HK-2 (cell line): Measurements from ENCODE around the gene TFAP2E.
"Not testable (repeated sequence)": the region's sequence is repeated elsewhere in the genome, so short reads cannot be mapped to it uniquely, and the experiment has no call there.

Experiments used
- DNase-seq: peaks from one replicate; pipeline ENCODE4 v3.0.0-alpha.2; 2018; ENCODE audit not compliant: unreplicated experiment

Gene TFAP2E

GRCh38 chr1:35574125-35574654 is 1.1 kb downstream of the TFAP2E start:
- DNase-seq, result no peak

- no peak for DNase-seq
These were observed 1.7 kb downstream of the TFAP2E start for GRCh38 chr1:35574655-35575415.

DNA sequence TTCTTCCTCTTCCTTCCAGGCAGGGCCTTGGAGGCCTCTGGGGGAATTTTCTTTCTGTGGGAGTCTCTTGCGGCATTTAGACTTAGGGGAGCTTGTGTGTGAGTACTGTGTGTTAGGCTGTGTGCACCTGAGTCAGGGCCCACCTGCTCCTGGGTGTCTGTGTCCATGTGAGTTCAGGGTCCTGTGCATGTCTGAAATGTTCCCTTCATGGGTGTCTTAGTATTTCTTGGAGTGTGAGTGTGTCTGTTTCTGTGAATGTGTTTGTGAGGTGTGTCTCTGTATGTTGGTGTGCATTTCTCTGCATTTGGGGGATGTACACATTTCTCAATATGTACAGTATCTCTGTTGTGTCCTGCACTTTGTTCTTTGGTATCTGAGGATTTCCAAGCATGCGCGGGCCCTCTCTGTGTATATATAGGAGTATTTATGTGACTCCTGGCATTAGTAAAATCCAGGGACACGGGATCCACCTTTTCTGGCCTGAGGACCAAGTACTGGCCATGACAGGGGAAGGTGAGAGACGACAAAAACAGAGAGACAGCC is 2.4 kb downstream of the TFAP2E start:
- no peak for DNase-seq

GRCh38 chr1:35576061-35576765 is 3.1 kb downstream of the TFAP2E start:
- DNase-seq, result no peak

- DNase-seq, result not testable (repeated sequence)
These were observed 3.6 kb downstream of the TFAP2E start for GRCh38 chr1:35576766-35577070.

DNA sequence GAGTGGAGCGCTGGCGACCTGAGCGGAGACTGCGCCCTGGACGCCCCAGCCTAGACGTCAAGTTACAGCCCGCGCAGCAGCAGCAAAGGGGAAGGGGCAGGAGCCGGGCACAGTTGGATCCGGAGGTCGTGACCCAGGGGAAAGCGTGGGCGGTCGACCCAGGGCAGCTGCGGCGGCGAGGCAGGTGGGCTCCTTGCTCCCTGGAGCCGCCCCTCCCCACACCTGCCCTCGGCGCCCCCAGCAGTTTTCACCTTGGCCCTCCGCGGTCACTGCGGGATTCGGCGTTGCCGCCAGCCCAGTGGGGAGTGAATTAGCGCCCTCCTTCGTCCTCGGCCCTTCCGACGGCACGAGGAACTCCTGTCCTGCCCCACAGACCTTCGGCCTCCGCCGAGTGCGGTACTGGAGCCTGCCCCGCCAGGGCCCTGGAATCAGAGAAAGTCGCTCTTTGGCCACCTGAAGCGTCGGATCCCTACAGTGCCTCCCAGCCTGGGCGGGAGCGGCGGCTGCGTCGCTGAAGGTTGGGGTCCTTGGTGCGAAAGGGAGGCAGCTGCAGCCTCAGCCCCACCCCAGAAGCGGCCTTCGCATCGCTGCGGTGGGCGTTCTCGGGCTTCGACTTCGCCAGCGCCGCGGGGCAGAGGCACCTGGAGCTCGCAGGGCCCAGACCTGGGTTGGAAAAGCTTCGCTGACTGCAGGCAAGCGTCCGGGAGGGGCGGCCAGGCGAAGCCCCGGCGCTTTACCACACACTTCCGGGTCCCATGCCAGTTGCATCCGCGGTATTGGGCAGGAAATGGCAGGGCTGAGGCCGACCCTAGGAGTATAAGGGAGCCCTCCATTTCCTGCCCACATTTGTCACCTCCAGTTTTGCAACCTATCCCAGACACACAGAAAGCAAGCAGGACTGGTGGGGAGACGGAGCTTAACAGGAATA is 4.2 kb downstream of the TFAP2E start:
- no peak for DNase-seq

GRCh38 chr1:35580949-35581388 is 7.9 kb downstream of the TFAP2E start:
- no peak for DNase-seq

GRCh38 chr1:35581621-35582020 is 8.5 kb downstream of the TFAP2E start:
- not testable (repeated sequence) for DNase-seq

- DNase-seq, result no peak
These were observed 12.2 kb downstream of the TFAP2E start for GRCh38 chr1:35585281-35585680.

DNA sequence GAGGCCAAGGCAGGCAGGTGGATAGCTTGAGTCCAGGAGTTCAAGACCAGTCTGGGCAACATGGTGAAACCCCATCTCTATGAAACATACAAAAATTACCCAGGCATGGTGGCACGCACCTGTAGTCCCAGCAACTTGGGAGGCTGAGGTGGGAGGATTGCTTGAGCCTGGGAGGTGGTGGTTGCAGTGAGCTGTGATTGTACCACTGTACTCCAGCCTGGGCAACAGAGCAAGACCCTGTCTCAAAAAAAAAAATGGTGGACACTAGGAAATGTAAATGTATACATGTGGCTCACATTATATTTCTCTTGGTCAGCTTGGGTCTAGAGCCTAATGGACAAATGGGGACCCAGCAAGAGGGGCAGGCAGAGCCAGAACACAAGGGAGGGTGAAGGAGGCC is 12.7 kb downstream of the TFAP2E start:
- not testable (repeated sequence) for DNase-seq

GRCh38 chr1:35586808-35587207 is 13.7 kb downstream of the TFAP2E start:
- no peak for DNase-seq

- DNase-seq, result no peak
These were observed 14.6 kb downstream of the TFAP2E start for GRCh38 chr1:35587736-35588135.

DNA sequence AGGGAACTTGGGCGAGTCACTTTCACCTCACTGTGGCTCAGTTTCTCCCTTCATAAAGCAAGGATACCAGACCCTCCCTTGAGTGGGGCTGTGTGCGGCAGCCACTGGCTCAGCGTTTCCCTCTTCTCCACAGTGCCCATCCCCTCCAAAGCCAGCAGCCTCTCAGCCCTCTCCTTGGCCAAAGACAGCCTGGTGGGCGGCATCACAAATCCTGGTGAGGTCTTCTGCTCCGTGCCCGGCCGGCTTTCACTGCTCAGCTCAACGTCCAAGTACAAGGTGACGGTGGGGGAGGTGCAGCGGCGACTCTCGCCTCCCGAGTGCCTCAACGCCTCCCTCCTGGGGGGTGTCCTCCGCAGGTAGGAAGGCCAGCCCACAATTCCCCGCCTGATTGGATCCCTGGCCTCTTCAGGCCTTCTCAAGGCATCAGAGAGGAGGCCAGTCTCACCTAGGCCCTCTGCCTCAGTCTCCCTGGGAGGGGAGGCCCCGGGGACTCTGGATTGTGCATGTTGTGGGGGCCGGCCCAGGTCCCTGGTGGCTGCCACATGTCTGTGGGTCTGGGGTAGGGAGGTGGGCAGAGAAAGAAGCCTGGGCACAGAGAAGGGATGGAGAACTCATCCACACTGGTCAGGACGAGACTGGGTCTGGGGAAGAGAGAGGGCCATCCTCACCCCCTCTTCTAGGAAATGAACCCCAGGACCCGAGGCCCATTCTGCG is 15.2 kb downstream of the TFAP2E start:
- no peak for DNase-seq

GRCh38 chr1:35589516-35590427 is 16.7 kb downstream of the TFAP2E start:
- DNase-seq, result no peak

- DNase-seq, result no peak
These were observed 17.4 kb downstream of the TFAP2E start for GRCh38 chr1:35590476-35591040.

GRCh38 chr1:35591211-35591610 is 18.1 kb downstream of the TFAP2E start:
- DNase-seq, result no peak

DNA sequence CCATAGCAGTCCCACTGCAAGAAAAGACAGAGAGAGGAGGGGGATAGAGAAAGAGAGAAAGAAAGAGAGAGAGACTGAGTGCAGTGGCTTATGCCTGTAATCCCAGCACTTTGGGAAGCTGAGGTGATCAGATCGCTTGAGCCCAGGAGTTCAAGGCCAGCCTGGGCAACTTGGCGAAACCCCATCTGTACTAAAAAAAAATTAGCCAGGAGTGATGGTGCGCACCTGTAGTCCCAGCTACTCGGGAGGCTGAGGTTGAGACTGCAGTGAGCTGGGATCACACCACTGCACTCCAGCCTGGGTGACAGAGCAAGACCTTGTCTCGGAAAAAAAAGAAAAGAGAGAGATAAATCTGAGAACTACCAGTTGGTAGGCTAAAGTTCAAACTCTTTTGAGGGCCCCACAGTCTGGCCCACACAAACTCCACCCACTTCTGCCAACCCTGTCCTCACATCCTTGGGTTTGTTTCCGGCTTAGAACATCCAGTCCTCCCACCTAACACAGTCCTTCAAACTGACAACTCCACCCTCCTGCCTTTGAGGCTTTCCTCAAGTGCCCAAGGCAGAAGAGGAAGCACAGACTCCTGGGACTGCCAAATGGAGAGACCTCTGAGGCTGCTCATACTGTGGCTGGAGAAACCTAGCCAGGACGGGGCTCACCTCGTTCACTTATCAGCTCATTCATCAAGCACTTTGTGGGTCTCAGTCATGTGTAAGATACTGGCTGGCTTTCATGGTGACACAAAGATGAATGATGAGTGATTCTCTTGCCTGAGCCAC is 20.1 kb downstream of the TFAP2E start:
- no peak for DNase-seq

DNA sequence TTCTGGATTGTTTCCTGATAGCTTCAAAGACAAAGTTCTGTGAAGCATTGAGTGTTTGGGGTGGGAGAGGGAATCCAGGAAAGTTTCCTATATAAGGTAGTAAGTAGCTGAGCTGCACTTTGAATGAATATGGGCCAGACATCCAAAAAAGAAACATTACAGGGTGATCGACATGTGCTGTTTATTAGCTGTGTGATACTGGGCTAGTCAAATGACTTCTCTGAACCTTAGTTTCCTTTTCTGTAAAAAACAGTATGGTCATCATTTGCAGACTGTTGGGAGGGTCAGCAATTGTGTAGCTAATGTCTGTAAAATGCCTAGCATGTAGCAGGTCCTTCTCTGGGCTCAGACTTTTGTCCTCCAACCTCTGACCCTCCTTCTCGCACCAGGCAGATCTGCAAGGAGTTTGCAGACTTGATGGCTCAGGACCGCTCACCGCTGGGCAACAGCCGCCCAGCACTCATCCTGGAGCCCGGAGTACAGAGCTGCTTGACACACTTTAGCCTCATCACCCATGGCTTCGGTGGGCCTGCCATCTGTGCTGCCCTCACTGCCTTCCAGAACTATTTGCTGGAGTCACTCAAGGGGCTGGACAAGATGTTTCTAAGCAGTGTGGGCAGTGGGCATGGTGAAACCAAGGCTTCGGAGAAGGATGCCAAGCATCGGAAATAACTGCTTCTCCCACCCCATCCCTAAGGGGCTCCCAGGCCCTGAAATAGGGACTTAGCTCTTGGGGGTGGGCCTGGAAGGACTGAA is 21.1 kb downstream of the TFAP2E start:
- DNase-seq, result no peak
